Skeletal muscle tissue (tissue), 4 donors: ENCODE results near the gene SLC16A11. TPM values are rescaled to one million over a fixed set of nuclear protein-coding genes. Genes with fewer than 3 reads are reported as not detected.

Experiments used
- H3K27ac ChIP-seq: one replicate; pipeline ENCODE4 v1.7.0; 2013; ENCODE audit warnings: mild to moderate bottlenecking, low read depth, low read length, inconsistent platforms
- H3K27me3 ChIP-seq, 3 donors: one replicate each; pipeline ENCODE4 v1.7.0; 2013; ENCODE audit warnings: low read length in 3 of 3; ENCODE audit not compliant: control insufficient read depth in 3 of 3, insufficient read depth in 3 of 3
- H3K36me3 ChIP-seq, 3 donors: one replicate each; pipeline ENCODE4 v1.7.0; 2013; ENCODE audit warnings: low read length in 3 of 3; ENCODE audit not compliant: control insufficient read depth in 3 of 3, insufficient read depth in 3 of 3
- H3K4me1 ChIP-seq, 3 donors: one replicate each; pipeline ENCODE4 v1.7.0; 2013; ENCODE audit warnings: low read length in 3 of 3, mild to moderate bottlenecking in 3 of 3; ENCODE audit not compliant: control insufficient read depth in 3 of 3, insufficient read depth in 3 of 3
- H3K4me3 ChIP-seq, 3 donors: one replicate each; pipeline ENCODE4 v1.7.0; 2013; ENCODE audit warnings: low read length in 3 of 3
- H3K9ac ChIP-seq, 3 donors: one replicate each; pipeline ENCODE4 v1.7.0; 2013; ENCODE audit warnings: low read length in 3 of 3, mild to moderate bottlenecking in 3 of 3, moderate library complexity in 2 of 3, low read depth in 1 of 3
- H3K9me3 ChIP-seq, 3 donors: one replicate each; pipeline ENCODE4 v1.7.0; 2013; ENCODE audit warnings: low read length in 3 of 3; ENCODE audit not compliant: control insufficient read depth in 3 of 3
- total RNA-seq: library from RNA; depleted of rRNA; stranded (reverse); fragments of >200 nt; gene quantifications from one replicate; pipeline ENCODE4 v1.2.3, GENCODE V29; 2014
- donor health status: Osteomylitis.

The SLC16A11 gene
- total RNA-seq, 1 donor from 2014 or later = not detected

DNA sequence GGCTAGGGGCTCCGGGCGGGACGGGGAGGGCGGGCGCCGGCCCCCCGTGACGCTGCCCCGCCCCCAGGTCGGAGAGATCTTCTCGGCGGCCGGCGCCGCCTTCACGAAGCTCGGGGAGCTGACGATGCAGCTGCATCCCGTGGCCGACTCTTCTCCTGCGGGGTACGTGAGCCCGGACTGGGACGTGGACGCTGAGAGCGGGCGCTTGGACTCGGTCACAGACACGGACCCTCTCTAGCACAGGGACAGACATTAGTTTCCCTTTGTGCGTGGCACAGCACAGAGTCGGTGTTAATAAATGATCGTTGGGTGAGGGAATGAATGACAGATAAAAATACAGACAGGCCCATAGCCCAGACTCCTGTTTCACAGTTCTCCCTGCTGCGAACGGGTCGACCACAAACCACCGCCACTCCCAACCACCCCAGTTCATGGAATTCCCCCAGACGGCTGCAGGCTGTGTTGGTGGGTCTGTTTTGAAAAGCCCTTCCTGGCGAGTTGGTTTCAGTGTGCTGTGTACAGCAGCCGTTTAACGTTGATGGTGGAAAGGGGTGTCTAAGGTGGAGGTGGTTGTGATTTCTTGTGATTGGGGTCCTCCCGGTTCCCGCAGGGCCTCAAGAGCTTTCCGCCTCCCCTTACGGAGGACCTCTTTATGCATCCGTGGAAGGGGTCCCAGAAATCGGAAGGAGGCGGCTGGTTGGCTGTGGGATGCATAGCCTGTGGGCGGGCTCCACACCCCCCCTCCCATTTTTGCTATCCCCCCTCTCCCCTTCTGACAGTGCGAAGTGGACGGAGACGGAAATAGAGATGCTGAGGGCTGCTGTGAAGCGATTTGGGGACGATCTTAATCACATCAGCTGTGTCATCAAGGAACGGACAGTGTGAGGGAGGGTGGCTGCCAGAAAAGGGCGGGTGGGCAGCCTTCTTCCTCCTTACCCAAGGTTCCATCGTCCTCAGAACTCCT, 28.6 kb downstream of the SLC16A11 start:
- H3K4me3 ChIP-seq = peak overlapping the region; percentile 89 to 99 (median 91)
- H3K27me3 ChIP-seq = no peaks in the 10 kb centered on the region
- no peaks in the 10 kb centered on the region for H3K9me3 ChIP-seq
- peaks cover 9 to 11% (median 10%) of the 10 kb centered on the region in 3 donors for H3K36me3 ChIP-seq
- H3K27ac ChIP-seq = peak overlapping the region; percentile 97
- H3K9ac ChIP-seq = peak overlapping the region; percentile 89 to 97 (median 94)
- peaks cover 60 to 71% (median 67%) of the 10 kb centered on the region in 3 donors for H3K4me1 ChIP-seq

DNA sequence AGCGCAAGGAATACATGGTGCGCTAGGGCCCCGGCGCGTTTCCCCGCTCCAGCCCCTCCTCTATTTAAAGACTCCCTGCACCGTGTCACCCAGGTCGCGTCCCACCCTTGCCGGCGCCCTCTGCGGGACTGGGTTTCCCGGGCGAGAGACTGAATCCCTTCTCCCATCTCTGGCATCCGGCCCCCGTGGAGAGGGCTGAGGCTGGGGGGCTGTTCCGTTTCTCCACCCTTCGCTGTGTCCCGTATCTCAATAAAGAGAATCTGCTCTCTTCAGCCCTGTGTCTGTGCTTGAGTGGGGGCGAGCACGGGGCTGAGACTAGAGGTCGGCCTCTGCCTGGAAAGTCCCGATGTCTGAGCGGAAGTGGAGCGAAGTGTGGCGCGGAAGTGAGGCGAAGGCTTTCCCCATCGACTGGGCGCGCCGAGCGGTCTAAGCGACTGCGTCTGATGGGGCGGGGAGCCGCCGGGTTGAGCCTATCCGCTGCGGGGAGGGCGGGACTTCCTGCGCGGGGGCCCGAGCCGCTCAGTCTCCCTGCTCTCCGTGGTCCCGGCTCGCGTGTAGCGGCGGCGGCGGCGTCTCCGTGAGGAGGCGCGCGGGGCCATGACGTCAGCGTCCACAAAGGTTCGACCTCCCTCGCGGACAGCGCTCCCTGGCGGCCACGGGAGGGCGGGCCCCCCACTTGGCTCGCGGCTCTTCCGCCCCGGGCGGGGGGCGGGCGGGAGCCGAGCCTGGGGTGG, 29.5 kb downstream of the SLC16A11 start:
- Histone ChIP-seq H3K9ac (peak overlapping the region; percentile 97 to 98 (median 97)), H3K4me1 (peaks cover 60 to 73% (median 71%) of the 10 kb centered on the region in 3 donors), H3K9me3 (no peaks in the 10 kb centered on the region), H3K27me3 (no peaks in the 10 kb centered on the region), H3K36me3 (peaks cover 10 to 16% (median 13%) of the 10 kb centered on the region in 3 donors), H3K4me3 (peak overlapping the region; percentile 97 to 99 (median 99)), H3K27ac (peak overlapping the region; percentile 97)

DNA sequence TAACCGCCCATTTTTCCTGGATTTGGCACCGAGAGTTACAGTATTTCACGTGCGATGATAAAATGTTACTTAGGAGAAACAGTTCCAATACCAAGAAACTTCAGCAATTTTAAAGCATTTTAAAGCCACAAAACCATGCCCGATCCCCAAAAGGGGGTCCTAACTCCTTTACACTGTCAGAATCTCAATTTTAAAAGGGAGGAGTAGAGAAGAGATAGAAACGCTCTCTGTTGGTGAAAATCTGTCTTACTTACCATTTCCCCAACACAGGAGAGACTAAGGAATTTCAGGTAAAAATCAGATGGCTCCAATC, 32.0 kb downstream of the SLC16A11 start:
- Histone ChIP-seq H3K4me3 (peak overlapping the region; percentile 97 to 99 (median 99)), H3K4me1 (peaks cover 42 to 55% (median 50%) of the 10 kb centered on the region in 3 donors), H3K9me3 (no peaks in the 10 kb centered on the region), H3K27ac (peak overlapping the region; percentile 97), H3K36me3 (peaks cover 8 to 16% (median 12%) of the 10 kb centered on the region in 3 donors), H3K9ac (peak overlapping the region; percentile 97 to 98 (median 97)), H3K27me3 (no peaks in the 10 kb centered on the region)

DNA sequence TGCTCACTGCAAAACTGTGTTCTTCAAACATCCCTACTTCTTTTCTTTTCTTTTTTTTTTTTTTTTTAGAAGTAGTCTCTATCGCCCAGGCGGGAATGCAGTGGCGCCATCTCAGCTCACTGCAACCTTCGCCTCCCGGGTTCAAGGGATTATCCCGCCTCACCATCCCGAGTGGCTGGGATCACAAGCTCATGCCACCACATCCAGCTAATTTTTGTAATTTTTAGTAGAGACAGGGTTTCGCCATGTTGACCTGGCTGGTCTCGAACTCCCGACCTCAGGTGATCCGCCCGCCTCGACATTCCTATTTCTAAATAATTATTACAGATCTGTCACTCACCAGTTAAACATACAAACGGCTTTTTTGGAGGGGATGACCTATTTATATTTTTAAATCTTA, 32.5 kb downstream of the SLC16A11 start:
- peak overlapping the region; percentile 97 to 98 (median 97) for H3K9ac ChIP-seq
- peaks cover 37 to 50% (median 45%) of the 10 kb centered on the region in 3 donors for H3K4me1 ChIP-seq
- H3K9me3 ChIP-seq = no peaks in the 10 kb centered on the region
- H3K27me3 ChIP-seq = no peaks in the 10 kb centered on the region
- H3K36me3 ChIP-seq = peaks cover 6 to 11% (median 8%) of the 10 kb centered on the region in 3 donors
- H3K27ac ChIP-seq = no peak overlapping the region
- H3K4me3 ChIP-seq = peak overlapping the region; percentile 97 to 99 (median 99)

DNA sequence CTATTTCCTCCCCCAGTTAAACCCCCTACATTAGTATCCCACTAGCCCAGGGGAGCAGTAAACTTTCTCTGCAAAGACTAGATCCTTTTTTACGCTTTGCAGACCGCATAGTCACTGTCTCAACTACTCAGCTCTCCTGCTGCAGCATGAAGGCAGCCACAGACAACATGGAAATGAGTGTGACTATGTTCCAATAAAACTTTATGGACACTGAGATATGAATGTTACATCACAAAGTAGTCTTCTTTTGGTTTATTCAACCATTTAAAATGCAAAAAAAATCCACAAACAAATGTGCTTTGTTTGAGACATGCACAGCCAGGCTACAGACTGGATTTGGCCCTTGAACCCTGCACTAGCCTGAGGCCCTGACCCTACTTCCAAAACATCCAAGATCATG, 33.4 kb downstream of the SLC16A11 start:
- H3K27ac ChIP-seq = no peak overlapping the region
- H3K4me1 ChIP-seq = peaks cover 29 to 41% (median 37%) of the 10 kb centered on the region in 3 donors
- H3K36me3 ChIP-seq = peaks cover 7 to 10% (median 9%) of the 10 kb centered on the region in 3 donors
- no peaks in the 10 kb centered on the region for H3K27me3 ChIP-seq
- H3K4me3 ChIP-seq = peak overlapping the region in 2 of 3 donors; percentile 10 to 99
- no peak overlapping the region for H3K9ac ChIP-seq
- H3K9me3 ChIP-seq = no peaks in the 10 kb centered on the region

DNA sequence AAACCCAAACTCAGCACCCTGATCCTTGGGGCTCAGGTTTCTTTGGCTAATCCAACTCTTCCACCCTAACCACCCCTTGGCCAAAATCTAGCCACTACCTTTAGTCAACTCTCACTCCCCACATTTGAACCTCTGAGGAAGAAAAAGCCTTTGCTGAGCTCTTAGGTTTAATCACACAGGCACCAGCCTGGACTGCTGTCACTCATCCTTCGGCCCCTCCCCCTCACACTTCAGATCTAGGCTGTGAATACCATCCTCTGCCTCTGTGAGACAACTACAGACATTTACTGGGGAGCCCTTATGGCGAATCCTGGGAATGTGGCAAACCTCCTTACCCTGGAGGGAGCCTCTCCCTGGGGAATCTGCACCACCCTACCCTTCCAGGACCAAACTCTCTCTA, 36.7 kb downstream of the SLC16A11 start:
- Histone ChIP-seq H3K9ac (no peak overlapping the region), H3K4me3 (no peak overlapping the region), H3K36me3 (peaks cover 13 to 20% (median 16%) of the 10 kb centered on the region in 3 donors), H3K27me3 (no peaks in the 10 kb centered on the region), H3K4me1 (peaks cover 15 to 23% (median 20%) of the 10 kb centered on the region in 3 donors), H3K27ac (no peak overlapping the region), H3K9me3 (no peaks in the 10 kb centered on the region)

DNA sequence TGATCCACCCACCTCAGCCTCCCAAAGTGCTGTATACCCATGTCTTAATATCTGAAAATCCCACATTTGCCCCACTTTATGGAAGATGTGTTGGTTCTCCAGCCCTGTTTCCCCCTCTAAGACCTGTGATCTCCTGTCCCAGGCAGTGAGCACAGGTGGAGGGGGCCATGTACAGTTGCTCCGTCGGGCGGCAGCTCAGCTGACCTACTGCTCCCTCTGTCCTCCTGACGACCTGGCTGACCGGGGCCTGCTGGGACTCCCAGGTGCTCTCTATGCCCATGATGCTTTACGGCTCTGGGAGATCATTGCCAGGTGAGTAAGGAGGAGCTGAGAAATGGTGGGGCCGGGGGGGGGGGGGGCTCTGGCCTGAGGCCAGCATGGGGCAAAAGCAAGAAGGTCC, 38.2 kb downstream of the SLC16A11 start:
- Histone ChIP-seq H3K27ac (no peak overlapping the region), H3K9ac (no peak overlapping the region), H3K9me3 (no peaks in the 10 kb centered on the region), H3K4me1 (peaks cover 8 to 11% (median 10%) of the 10 kb centered on the region in 3 donors), H3K36me3 (peaks cover 24 to 33% (median 30%) of the 10 kb centered on the region in 3 donors), H3K4me3 (no peak overlapping the region), H3K27me3 (no peaks in the 10 kb centered on the region)

DNA sequence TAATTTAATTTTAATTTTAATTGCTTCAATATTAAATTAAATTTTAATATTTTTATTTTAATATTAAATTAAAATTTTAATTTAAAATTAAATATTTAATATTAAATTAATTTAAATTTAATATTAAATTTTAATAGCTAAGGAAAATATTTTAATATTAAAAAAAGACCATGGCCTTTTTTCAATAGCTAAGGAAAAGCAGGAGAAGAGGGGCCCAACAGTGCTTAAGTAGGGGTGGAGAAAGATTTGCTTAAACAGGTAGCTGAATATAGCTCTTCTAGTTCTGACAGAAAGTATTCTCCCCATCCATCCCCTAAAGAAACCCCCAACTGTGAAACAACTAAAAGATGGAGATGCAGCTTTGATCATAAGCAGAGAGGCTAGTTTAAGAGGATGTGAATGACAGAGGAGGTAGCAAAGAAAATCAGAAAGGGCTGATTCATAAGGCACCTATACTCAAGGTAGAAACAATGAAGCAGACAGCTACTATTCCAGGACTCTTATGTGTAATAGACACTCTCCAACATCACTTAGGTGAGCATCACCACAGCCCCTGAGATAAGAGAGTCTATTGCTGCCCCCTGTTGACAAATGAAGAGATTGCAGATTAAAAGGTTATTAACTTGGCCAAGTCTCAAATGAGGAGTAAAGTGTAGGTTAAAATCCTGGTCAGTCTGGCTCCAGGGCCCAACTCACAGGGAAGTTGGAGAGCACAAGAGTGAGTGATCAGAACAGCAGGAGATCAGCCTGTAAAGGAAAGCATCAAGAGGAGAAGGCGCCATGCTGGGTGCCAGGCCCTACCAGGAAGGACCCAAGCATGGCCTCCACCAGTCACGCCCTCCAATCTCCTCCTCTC, 39.3 kb downstream of the SLC16A11 start:
- no peak overlapping the region for H3K9ac ChIP-seq
- no peak overlapping the region for H3K27ac ChIP-seq
- H3K36me3 ChIP-seq = peaks cover 29 to 41% (median 34%) of the 10 kb centered on the region in 3 donors
- no peak overlapping the region for H3K4me3 ChIP-seq
- peaks cover 0 to under 1% (median 0%) of the 10 kb centered on the region in 3 donors for H3K4me1 ChIP-seq
- no peaks in the 10 kb centered on the region for H3K9me3 ChIP-seq
- no peaks in the 10 kb centered on the region for H3K27me3 ChIP-seq

DNA sequence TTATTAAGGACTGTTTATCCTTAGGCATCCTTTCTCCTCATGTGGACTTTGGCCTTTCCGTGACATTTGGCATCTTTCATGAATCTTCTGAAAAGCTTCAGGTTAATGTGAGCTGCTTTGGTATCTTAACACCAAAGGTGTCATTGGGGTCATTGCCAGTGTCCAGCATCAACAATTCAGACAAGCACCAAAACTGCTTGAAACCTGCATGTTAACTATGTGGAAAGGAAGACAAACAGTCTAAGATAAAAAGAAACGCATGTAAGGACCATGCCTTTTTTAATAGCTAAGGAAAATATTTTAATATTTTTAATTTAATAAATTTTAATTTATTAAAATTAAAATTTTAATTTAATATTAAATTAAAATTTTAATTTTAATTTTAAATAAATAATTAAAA, 40.1 kb downstream of the SLC16A11 start:
- no peaks in the 10 kb centered on the region for H3K4me1 ChIP-seq
- H3K9me3 ChIP-seq = no peaks in the 10 kb centered on the region
- H3K27me3 ChIP-seq = no peaks in the 10 kb centered on the region
- no peak overlapping the region for H3K9ac ChIP-seq
- H3K36me3 ChIP-seq = peaks cover 32 to 49% (median 33%) of the 10 kb centered on the region in 3 donors
- no peak overlapping the region for H3K27ac ChIP-seq
- H3K4me3 ChIP-seq = no peak overlapping the region
